ENCODE measurements around the gene NCOA7. TPM values are rescaled to one million over a fixed set of nuclear protein-coding genes. Genes with fewer than 3 reads are reported as not detected.

The NCOA7 gene
- polyA plus RNA-seq, 1 of the 3 experiments (the other 2 are of a cell fraction), result 16.3 TPM

- TF ChIP-seq TCF12 (IDR thresholded peaks at IDR 0.05), result no peak
- TF ChIP-seq, protein P1, sequence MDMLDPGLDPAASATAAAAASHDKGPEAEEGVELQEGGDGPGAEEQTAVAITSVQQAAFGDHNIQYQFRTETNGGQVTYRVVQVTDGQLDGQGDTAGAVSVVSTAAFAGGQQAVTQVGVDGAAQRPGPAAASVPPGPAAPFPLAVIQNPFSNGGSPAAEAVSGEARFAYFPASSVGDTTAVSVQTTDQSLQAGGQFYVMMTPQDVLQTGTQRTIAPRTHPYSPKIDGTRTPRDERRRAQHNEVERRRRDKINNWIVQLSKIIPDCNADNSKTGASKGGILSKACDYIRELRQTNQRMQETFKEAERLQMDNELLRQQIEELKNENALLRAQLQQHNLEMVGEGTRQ (IDR thresholded peaks at IDR 0.05; ENCODE audit: borderline replicate concordance, low read depth, low read length), result no peak
- TF ChIP-seq REST (IDR thresholded peaks at IDR 0.05; ENCODE audit: low read depth, low read length), result no peak
- no peak for TF ChIP-seq IRF3 (IDR thresholded peaks at IDR 0.05; ENCODE audit: low read depth, low read length)
- TF ChIP-seq TEAD4 (IDR thresholded peaks at IDR 0.05; ENCODE audit: borderline replicate concordance, insufficient read depth), result no peak
- no peak for TF ChIP-seq GABPA (IDR thresholded peaks at IDR 0.05; ENCODE audit: low read depth)
- TF ChIP-seq, protein P2, sequence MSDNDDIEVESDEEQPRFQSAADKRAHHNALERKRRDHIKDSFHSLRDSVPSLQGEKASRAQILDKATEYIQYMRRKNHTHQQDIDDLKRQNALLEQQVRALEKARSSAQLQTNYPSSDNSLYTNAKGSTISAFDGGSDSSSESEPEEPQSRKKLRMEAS (IDR thresholded peaks at IDR 0.05; ENCODE audit: low read depth), result no peak
- TF ChIP-seq RCOR1 (IDR thresholded peaks at IDR 0.05; ENCODE audit: low read length), result no peak
- no peak for TF ChIP-seq RAD21 (IDR thresholded peaks at IDR 0.05; ENCODE audit: low read length)
- no peak for TF ChIP-seq MEF2A (IDR thresholded peaks at IDR 0.05; ENCODE audit: borderline replicate concordance, low read depth)
- TF ChIP-seq JUND (IDR thresholded peaks at IDR 0.05), result no peak
- TF ChIP-seq, protein P3, sequence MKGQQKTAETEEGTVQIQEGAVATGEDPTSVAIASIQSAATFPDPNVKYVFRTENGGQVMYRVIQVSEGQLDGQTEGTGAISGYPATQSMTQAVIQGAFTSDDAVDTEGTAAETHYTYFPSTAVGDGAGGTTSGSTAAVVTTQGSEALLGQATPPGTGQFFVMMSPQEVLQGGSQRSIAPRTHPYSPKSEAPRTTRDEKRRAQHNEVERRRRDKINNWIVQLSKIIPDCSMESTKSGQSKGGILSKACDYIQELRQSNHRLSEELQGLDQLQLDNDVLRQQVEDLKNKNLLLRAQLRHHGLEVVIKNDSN (IDR thresholded peaks at IDR 0.05; ENCODE audit: borderline replicate concordance, low read depth), result no peak
- TF ChIP-seq, protein P4, sequence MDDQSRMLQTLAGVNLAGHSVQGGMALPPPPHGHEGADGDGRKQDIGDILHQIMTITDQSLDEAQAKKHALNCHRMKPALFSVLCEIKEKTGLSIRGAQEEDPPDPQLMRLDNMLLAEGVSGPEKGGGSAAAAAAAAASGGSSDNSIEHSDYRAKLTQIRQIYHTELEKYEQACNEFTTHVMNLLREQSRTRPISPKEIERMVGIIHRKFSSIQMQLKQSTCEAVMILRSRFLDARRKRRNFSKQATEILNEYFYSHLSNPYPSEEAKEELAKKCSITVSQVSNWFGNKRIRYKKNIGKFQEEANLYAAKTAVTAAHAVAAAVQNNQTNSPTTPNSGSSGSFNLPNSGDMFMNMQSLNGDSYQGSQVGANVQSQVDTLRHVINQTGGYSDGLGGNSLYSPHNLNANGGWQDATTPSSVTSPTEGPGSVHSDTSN (IDR thresholded peaks at IDR 0.05), result no peak
- TF ChIP-seq POLR2AphosphoS5 (IDR thresholded peaks at IDR 0.05; ENCODE audit: low read depth, low read length), result no peak
- TF ChIP-seq NRF1 (IDR thresholded peaks at IDR 0.05; ENCODE audit: low read depth, low read length), result no peak
- TF ChIP-seq GATA2 (CRISPR knock-in tag; IDR thresholded peaks at IDR 0.05), result no peak
- no peak for TF ChIP-seq CHD2 (IDR thresholded peaks at IDR 0.05; ENCODE audit: low read length, partially characterized antibody)
- TF ChIP-seq CTCF (IDR thresholded peaks at IDR 0.05), result no peak
- Histone ChIP-seq H3K4me1 (ENCODE audit: control insufficient read depth in 1 of 2, insufficient read depth in 2 of 2, low read depth in 1 of 2, low read length in 1 of 2) (peaks cover 21 to 30% of the 10 kb centered on the region in 2 experiments; a peak in 3 of 4 replicates), H3K27me3 (ENCODE audit: insufficient read depth) (no peaks in the 10 kb centered on the region), H3K4me3 (ENCODE audit: low read depth in 2 of 2, low read length in 1 of 2) (0 out of 4 replicates have a peak overlapping the region, but pooled peaks of 1 of the 2 experiments have one; percentile 1), H3F3A (replicated peaks; ENCODE audit: insufficient read depth) (peaks cover 4% of the 10 kb centered on the region), H3K36me3 (replicated peaks in 1 of 2; ENCODE audit: control insufficient read depth in 1 of 2, insufficient read depth in 2 of 2, low read length in 1 of 2) (peaks cover 11 to 27% of the 10 kb centered on the region in 2 experiments), H3K9ac (peak overlapping the region; percentile 25; the same call in 1 of the 2 replicates), H3K9me2 (no peaks in the 10 kb centered on the region), H3K79me2 (ENCODE audit: insufficient read depth) (peaks cover 9% of the 10 kb centered on the region), H2AFZ (ENCODE audit: low read depth) (peak overlapping the region; percentile 48), H4K20me1 (ENCODE audit: insufficient read depth) (no peaks in the 10 kb centered on the region), H3K9me3 (no peaks in the 10 kb centered on the region), H3K27ac (ENCODE audit: low read depth in 2 of 2, low read length in 1 of 2) (peak overlapping the region; percentile 19 to 53; a peak in 3 of 4 replicates), H3K4me2 (peak overlapping the region; percentile 68)
- 47% methylated on average over 2 of the region's 2 CpGs for WGBS (ENCODE audit: low lambda C conversion rate)
- DNase-seq, result no peak
- ChIA-PET CTCF (interaction anchor here (2.0 kb wide), 1 partner anchor 27 kb away, joined by 10 read pairs; the partner anchor contains the start of gene NCOA7), POLR2A (no interaction called here)
Measured at GRCh38 chr6:125818225-125818657, 27.5 kb downstream of the NCOA7 start.

Measured in SK-N-SH (cell line).